Tibial nerve (tissue), 4 donors: ENCODE measurements around the gene ATE1.

Experiments
- EP300 ChIP-seq, 2 donors: sonication (generic); formaldehyde crosslinking; IDR thresholded peaks; one replicate each; pipeline ENCODE4 v1.6.1; 2017; ENCODE audit warnings: antibody characterized with exemption in 2 of 2, mild to moderate bottlenecking in 1 of 2
- POLR2A ChIP-seq, 2 donors: fragments of 450-650 bp; IDR thresholded peaks; one replicate each; pipeline ENCODE4 v1.6.1; 2017; ENCODE audit warnings: antibody characterized with exemption in 2 of 2, mild to moderate bottlenecking in 2 of 2, moderate library complexity in 2 of 2
- TF ChIP-seq, protein P1 (sequence below), 5 experiments: fragments of 200-600 bp in 3 of 5; fragments of 450-650 bp in 2 of 5; sonication (generic) in 3 of 5; IDR thresholded peaks; one replicate each; pipeline ENCODE4 v1.5.1; 2016 to 2019; ENCODE audit warnings: antibody characterized with exemption in 5 of 5, mild to moderate bottlenecking in 3 of 5, moderate library complexity in 2 of 5

DNA sequence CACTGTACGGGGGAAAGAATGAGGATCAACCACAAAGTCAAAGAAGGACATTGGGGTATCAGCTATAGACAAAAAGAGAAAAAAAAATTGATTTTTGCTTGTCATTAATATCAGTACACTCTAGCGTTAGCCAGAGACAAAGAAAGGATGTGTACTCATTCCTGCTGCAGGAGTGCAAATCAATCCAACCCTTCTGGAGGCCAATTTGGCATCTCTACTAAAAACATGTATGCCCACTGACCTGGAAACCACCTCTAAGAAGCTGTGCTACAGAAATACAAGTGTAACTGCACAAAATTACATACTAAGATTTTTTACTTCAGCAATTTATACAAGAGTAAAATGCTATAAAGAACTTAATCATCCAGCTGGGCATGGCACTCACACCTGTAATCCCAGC, 33.6 kb upstream of the ATE1 start:
- TF ChIP-seq, protein P1, sequence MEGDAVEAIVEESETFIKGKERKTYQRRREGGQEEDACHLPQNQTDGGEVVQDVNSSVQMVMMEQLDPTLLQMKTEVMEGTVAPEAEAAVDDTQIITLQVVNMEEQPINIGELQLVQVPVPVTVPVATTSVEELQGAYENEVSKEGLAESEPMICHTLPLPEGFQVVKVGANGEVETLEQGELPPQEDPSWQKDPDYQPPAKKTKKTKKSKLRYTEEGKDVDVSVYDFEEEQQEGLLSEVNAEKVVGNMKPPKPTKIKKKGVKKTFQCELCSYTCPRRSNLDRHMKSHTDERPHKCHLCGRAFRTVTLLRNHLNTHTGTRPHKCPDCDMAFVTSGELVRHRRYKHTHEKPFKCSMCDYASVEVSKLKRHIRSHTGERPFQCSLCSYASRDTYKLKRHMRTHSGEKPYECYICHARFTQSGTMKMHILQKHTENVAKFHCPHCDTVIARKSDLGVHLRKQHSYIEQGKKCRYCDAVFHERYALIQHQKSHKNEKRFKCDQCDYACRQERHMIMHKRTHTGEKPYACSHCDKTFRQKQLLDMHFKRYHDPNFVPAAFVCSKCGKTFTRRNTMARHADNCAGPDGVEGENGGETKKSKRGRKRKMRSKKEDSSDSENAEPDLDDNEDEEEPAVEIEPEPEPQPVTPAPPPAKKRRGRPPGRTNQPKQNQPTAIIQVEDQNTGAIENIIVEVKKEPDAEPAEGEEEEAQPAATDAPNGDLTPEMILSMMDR (IDR thresholded peaks at IDR 0.05), result no peak
- TF ChIP-seq POLR2A (IDR thresholded peaks at IDR 0.05) (no peak), EP300 (IDR thresholded peaks at IDR 0.05) (no peak)
